B cell (primary cell): ENCODE measurements around the gene MAP3K4. TPM values are rescaled to one million over a fixed set of nuclear protein-coding genes. Genes with fewer than 3 reads are reported as not detected.

Experiments
- ATAC-seq: fragments of 200-7000 bp; cut with Tn5 transposase; one replicate; pipeline ENCODE4 v1.10.0; 2021; ENCODE audit warnings: low read depth, mild to moderate bottlenecking, moderate number of reproducible peaks, moderate library complexity
- CTCF ChIA-PET: fragments of 350-600 bp; sonication (Branson Sonifier 250); formaldehyde crosslinking; loops from one replicate; lab custom pipeline; 2021; ENCODE audit warnings: antibody characterized with exemption, inconsistent platforms; lab: Charles Lee
- POLR2A ChIA-PET: fragments of 350-600 bp; sonication (Branson Sonifier 250); formaldehyde crosslinking; loops from one replicate; lab custom pipeline; 2021; ENCODE audit warnings: antibody characterized with exemption; lab: Charles Lee
- DNase-seq: peaks from one replicate; pipeline ENCODE4 v3.0.0; 2013
- H2AFZ ChIP-seq: 2 replicates; pipeline ENCODE4 v1.6.1; 2012; ENCODE audit warnings: mild to moderate bottlenecking, low read depth, low read length; ENCODE audit not compliant: insufficient read depth, poor library complexity, severe bottlenecking
- H3K27ac ChIP-seq, 2 donors: 1 replicate in 1 of 2; 2 replicates in 1 of 2; pipeline ENCODE4 v1.5.1; 2012 to 2013; ENCODE audit warnings: low read length in 2 of 2, mild to moderate bottlenecking in 2 of 2, moderate library complexity in 1 of 2
- H3K27me3 ChIP-seq, 4 experiments: fragments of 200-600 bp in 1 of 4; sonication (generic) in 1 of 4; replicated peaks in 1 of 4; 1 replicate in 2 of 4; 2 replicates in 2 of 4; pipeline versions ENCODE4 v1.6.1 to v1.7.0; 2013 to 2016; ENCODE audit warnings: low read length in 3 of 4, mild to moderate bottlenecking in 2 of 4, mixed read lengths in 1 of 4, moderate library complexity in 1 of 4; ENCODE audit not compliant: insufficient read depth in 4 of 4, control insufficient read depth in 3 of 4; ENCODE audit errors: control extremely low read depth in 1 of 4
- H3K36me3 ChIP-seq, 2 experiments: replicated peaks in 1 of 2; 1 replicate in 1 of 2; 2 replicates in 1 of 2; pipeline versions ENCODE4 v1.6.1 to v1.7.1; 2013; ENCODE audit warnings: low read length in 1 of 2; ENCODE audit not compliant: insufficient read depth in 2 of 2, control insufficient read depth in 1 of 2; ENCODE audit errors: control extremely low read depth in 1 of 2, extremely low read depth in 1 of 2
- H3K4me1 ChIP-seq, 2 donors: fragments of 200-600 bp in 1 of 2; sonication (generic) in 1 of 2; 1 replicate in 1 of 2; 2 replicates in 1 of 2; pipeline versions ENCODE4 v1.5.1 to v1.6.1; 2013 to 2017; ENCODE audit warnings: low read length in 2 of 2; ENCODE audit not compliant: control insufficient read depth in 2 of 2, insufficient read depth in 2 of 2
- H3K4me2 ChIP-seq: replicated peaks from 2 replicates; pipeline ENCODE3; 2012; ENCODE audit warnings: mild to moderate bottlenecking, low read depth, low read length; ENCODE audit not compliant: poor library complexity, severe bottlenecking
- H3K4me3 ChIP-seq, 5 experiments: fragments of 200-600 bp in 1 of 5; sonication (generic) in 1 of 5; 1 replicate in 3 of 5; 2 replicates in 2 of 5; pipeline versions ENCODE4 v1.5.1 to v1.7.0; 2011 to 2016; ENCODE audit warnings: low read length in 4 of 5, mild to moderate bottlenecking in 4 of 5, low read depth in 2 of 5, control low read depth in 1 of 5, moderate library complexity in 1 of 5; ENCODE audit not compliant: insufficient read depth in 1 of 5; ENCODE audit errors: control extremely low read depth in 1 of 5, extremely low read depth in 1 of 5
- H3K79me2 ChIP-seq: fragments of 200-600 bp; sonication (generic); one replicate; pipeline ENCODE4 v1.6.0; 2016; ENCODE audit warnings: low read length; ENCODE audit not compliant: control insufficient read depth, insufficient read depth
- H3K9ac ChIP-seq: fragments of 200-600 bp; sonication (generic); 2 replicates; pipeline ENCODE4 v1.6.1; 2017; ENCODE audit warnings: mild to moderate bottlenecking, low read length, moderate library complexity
- H3K9me3 ChIP-seq, 3 donors: one replicate each; pipeline versions ENCODE4 v1.6.1 to v1.7.1; 2013; ENCODE audit warnings: low read length in 2 of 3; ENCODE audit not compliant: control insufficient read depth in 2 of 3, insufficient read depth in 1 of 3; ENCODE audit errors: control extremely low read depth in 1 of 3
- H4K20me1 ChIP-seq: 2 replicates; pipeline ENCODE4 v1.6.0; 2012; ENCODE audit warnings: mild to moderate bottlenecking, low read length; ENCODE audit not compliant: insufficient read depth, control insufficient read depth, poor library complexity, severe bottlenecking
- H3K27ac Mint-ChIP-seq: one replicate; pipeline ENCODE4 v1.8.0; 2021; ENCODE audit warnings: mixed read lengths
- H3K27me3 Mint-ChIP-seq: one replicate; pipeline ENCODE4 v1.8.0; 2021; ENCODE audit warnings: mixed read lengths
- H3K4me1 Mint-ChIP-seq: one replicate; pipeline ENCODE4 v1.8.0; 2021; ENCODE audit warnings: mixed read lengths
- H3K4me3 Mint-ChIP-seq: one replicate; pipeline ENCODE4 v1.8.0; 2021; ENCODE audit warnings: mixed read lengths
- H3K9me3 Mint-ChIP-seq: one replicate; pipeline ENCODE4 v1.8.0; 2022; ENCODE audit warnings: mixed read lengths; ENCODE audit not compliant: insufficient read depth
- EZH2 ChIP-seq: IDR thresholded peaks from 2 replicates; pipeline ENCODE4 v1.6.1; 2012; ENCODE audit warnings: borderline replicate concordance, low read depth, mild to moderate bottlenecking, moderate library complexity, low read length; ENCODE audit not compliant: insufficient read depth, poor library complexity, severe bottlenecking
- WGBS: methylation state at CpG from one replicate; pipeline ENCODE4 v1.1.5; 2013; ENCODE audit warnings: missing lambda C conversion rate; ENCODE audit not compliant: insufficient coverage; 5-methylcytosine and 5-hydroxymethylcytosine counted together
- intact Hi-C: fragments of 100-400 bp; cut with micrococcal nuclease; formaldehyde crosslinking; loops from one replicate; pipeline ENCODE4 v1.10.0; 2022
- polyA plus RNA-seq: library from polyadenylated mRNA; depleted of rRNA; stranded (reverse); fragments of >200 nt; gene quantifications from 2 replicates; pipeline ENCODE4 v1.2.3, GENCODE V29; 2012
- total RNA-seq, 2 donors: library from RNA; stranded (reverse); fragments of 120-200 nt in 1 of 2; gene quantifications; 1 replicate in 1 of 2; 2 replicates in 1 of 2; pipeline versions ENCODE4 v1.2.3 to v1.2.4, GENCODE V29; 2013 to 2022
- TF ChIP-seq, protein P1 (sequence below): fragments of 200-600 bp; IDR thresholded peaks from one replicate; pipeline ENCODE4 v1.8.0; 2022; ENCODE audit warnings: antibody characterized with exemption, mild to moderate bottlenecking

MAP3K4 gene
- total and polyA plus RNA-seq, 2 donors (not counting 1 experiment from before 2014, with no cell fraction given): 24.4 to 105 TPM

GRCh38 chr6:161135695-161136591, 144.4 kb downstream of the MAP3K4 start:
- H3K79me2 ChIP-seq: no peaks in the 10 kb centered on the region
- no peaks in the 10 kb centered on the region for H4K20me1 ChIP-seq
- 67% methylated on average over 23 of the region's 23 CpGs for WGBS
- H3K27me3 Mint-ChIP-seq: no peaks in the 10 kb centered on the region
- H3K36me3 ChIP-seq: peaks cover 0 to 4% of the 10 kb centered on the region in 2 experiments
- peak overlapping the region; percentile 12 for H3K9ac ChIP-seq
- no peak overlapping the region for H3K4me3 ChIP-seq
- no peak overlapping the region for H3K27ac ChIP-seq
- H3K4me1 Mint-ChIP-seq: peaks cover 9% of the 10 kb centered on the region
- peaks cover 7 to 16% of the 10 kb centered on the region in 2 donors for H3K4me1 ChIP-seq
- no peaks in the 10 kb centered on the region for H3K27me3 ChIP-seq
- peak overlapping the region; percentile 16 for H3K4me3 Mint-ChIP-seq
- ATAC-seq (no peak), DNase-seq (peak; percentile 22)
- peak overlapping the region; percentile 42 for H3K4me2 ChIP-seq
- TF ChIP-seq, protein P1, sequence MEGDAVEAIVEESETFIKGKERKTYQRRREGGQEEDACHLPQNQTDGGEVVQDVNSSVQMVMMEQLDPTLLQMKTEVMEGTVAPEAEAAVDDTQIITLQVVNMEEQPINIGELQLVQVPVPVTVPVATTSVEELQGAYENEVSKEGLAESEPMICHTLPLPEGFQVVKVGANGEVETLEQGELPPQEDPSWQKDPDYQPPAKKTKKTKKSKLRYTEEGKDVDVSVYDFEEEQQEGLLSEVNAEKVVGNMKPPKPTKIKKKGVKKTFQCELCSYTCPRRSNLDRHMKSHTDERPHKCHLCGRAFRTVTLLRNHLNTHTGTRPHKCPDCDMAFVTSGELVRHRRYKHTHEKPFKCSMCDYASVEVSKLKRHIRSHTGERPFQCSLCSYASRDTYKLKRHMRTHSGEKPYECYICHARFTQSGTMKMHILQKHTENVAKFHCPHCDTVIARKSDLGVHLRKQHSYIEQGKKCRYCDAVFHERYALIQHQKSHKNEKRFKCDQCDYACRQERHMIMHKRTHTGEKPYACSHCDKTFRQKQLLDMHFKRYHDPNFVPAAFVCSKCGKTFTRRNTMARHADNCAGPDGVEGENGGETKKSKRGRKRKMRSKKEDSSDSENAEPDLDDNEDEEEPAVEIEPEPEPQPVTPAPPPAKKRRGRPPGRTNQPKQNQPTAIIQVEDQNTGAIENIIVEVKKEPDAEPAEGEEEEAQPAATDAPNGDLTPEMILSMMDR: no peak
- TF ChIP-seq EZH2: no peak
- ChIA-PET CTCF (no interaction called here), POLR2A (no interaction called here)
- intact Hi-C loops: no loop called here
- H2AFZ ChIP-seq: no peak overlapping the region
- H3K27ac Mint-ChIP-seq: no peak overlapping the region
- no peaks in the 10 kb centered on the region for H3K9me3 ChIP-seq
- no peaks in the 10 kb centered on the region for H3K9me3 Mint-ChIP-seq

DNA sequence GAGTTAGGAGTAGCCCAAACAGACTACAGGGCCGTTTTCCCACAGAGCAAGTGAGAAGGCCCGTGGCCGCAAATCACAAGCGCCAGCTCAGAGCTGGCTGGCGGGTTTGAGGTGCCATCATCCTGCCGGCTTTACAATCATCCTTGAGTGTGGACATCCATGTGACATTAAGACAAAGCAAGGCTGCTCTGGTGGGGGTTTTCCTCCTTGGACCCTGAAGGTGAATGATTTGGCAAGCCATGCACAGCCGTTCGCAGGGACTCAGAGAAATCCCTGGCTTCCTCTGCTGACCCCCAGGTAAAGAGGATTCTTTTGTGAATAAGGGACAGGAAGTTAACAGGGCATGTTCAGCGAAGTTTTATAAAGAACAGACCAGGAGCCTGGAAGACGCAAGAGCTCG, 145.1 kb downstream of the MAP3K4 start:
- Histone ChIP-seq H3K9me3 (no peaks in the 10 kb centered on the region), H3K4me2 (no peak overlapping the region), H3K79me2 (no peaks in the 10 kb centered on the region), H3K27ac (no peak overlapping the region), H3K4me1 (peaks cover 7 to 16% of the 10 kb centered on the region in 2 donors), H3K36me3 (peaks cover 0 to 4% of the 10 kb centered on the region in 2 experiments), H3K27me3 (no peaks in the 10 kb centered on the region), H4K20me1 (no peaks in the 10 kb centered on the region), H2AFZ (no peak overlapping the region), H3K9ac (no peak overlapping the region), H3K4me3 (no peak overlapping the region)
- CTCF ChIA-PET: no interaction called here
- TF ChIP-seq EZH2: no peak
- TF ChIP-seq, protein P1: no peak
- POLR2A ChIA-PET: no interaction called here
- H3K4me1 Mint-ChIP-seq: peaks cover 9% of the 10 kb centered on the region
- ATAC-seq: no peak
- no peak for DNase-seq
- intact Hi-C loops: no loop called here
- H3K27me3 Mint-ChIP-seq: no peaks in the 10 kb centered on the region
- 94% methylated on average over 11 of the region's 11 CpGs for WGBS
- no peak overlapping the region for H3K27ac Mint-ChIP-seq
- no peak overlapping the region for H3K4me3 Mint-ChIP-seq
- H3K9me3 Mint-ChIP-seq: no peaks in the 10 kb centered on the region
